ENCODE data around the gene ANKH.

DNA sequence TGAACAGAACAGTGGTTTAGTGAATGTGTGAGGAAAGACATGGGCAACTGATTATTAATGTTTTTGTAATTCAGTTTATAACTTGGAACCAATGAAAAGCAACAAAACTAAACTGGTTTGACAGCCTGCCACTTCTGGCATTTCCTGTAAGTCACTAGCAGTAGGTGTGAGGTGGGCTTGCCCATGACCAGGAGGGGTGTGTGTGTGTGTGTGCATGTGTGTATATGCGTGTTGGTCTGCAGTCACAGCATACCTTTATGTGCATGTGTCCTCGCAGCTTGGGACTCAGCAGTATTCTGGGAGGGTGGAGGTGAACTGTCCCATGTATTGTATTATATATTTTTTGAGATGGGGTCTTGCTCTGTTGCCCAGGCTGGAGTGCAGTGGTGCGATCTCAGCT lies 174.7 kb downstream of the ANKH start:
- TF ChIP-seq GATA3 (IDR thresholded peaks at IDR 0.05; ENCODE audit: low read depth, low read length) (no peak), GATA2 (IDR thresholded peaks at IDR 0.05; ENCODE audit: low read depth, low read length) (no peak)
